HG03342 (cell line): Measurements from ENCODE around the gene UAP1.
A peak's percentile ranks its signal among the peaks of the same experiment; 100 is the strongest.

ENCODE experiments used
- ATAC-seq: cut with Tn5 transposase; IDR thresholded peaks from one replicate; pipeline ENCODE4 v1.9.1; 2021; ENCODE audit warnings: mild to moderate bottlenecking, moderate library complexity; ENCODE audit not compliant: unreplicated experiment

The UAP1 gene

GRCh38 chr1:162561616-162562469, at the start of gene UAP1:
Gene UAP1 (plus strand): TSS chr1:162561722. CDS start chr1:162566069, 4,347 bp downstream.
- peak; percentile 35 for ATAC-seq

DNA sequence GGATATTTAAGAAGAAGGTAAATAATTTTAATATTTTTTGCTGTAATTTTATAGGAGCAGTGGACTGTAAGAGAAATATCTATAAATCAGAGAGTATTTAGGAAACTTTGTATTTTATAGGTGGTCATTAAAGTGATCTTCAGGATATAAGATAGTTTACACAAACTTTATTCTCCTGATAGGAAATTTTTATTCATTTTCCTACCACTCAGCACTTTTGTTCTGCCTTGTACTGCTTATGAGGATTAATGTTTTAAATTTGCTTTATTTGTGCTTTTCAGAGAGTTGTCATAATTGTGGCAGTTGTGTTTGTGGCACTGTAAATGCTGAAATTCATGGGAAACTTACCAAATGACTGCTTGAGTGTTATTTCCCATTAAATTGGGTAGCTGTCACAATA, 34.2 kb upstream of the UAP1 start:
- ATAC-seq = no peak

DNA sequence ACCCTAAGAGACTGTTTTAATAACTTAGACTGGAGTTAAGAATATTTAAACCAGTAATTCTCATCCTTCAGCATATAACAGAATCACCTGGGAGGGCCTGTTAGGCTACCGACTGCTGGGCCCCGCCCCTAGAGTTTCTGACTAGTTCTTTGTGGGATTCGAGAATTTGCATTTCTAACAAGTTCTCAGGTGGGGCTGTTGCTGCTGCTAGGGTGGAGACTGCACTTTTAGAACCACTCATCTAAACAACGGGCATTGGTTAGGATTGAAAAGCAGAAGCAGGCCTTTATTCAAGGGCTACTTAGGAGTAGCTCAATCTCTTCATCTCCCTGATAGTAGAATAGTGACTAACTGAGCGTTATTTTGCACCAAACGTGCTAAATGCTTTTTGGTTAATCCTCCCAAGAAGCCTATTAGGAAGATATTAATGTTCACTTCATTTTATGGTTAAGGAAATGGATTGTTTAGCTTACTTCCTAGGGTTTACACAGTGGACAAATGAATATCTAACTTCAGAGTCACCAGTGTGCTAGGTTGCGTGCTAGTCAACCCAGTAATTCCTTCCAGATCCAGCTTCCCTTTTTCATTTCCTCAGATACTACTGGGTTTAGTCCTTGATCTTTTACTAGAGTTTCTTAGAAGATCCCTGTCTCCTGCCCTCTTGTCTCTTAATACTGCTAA, 31.1 kb upstream of the UAP1 start:
- ATAC-seq = peak; percentile 96

DNA sequence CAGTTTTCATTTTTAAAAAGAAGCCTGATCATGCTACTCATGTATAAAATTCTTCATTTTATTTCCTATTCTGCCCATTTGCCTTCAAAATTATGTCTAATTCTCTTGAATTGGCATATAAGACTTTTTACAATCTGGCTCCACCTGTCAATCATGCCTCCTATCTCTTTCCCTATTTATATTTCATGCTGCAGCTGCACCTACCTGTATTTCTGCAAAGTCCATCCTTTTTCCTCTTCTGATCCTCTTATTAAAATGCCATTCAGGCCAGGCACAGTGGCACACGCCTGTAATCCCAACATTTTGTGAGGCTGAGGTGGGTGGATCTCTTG, 30.6 kb upstream of the UAP1 start:
- no peak for ATAC-seq

- ATAC-seq = no peak
These were observed 26.0 kb upstream of the UAP1 start for GRCh38 chr1:162535501-162535900.

- no peak for ATAC-seq
These were observed 25.0 kb upstream of the UAP1 start for GRCh38 chr1:162536511-162536910.

DNA sequence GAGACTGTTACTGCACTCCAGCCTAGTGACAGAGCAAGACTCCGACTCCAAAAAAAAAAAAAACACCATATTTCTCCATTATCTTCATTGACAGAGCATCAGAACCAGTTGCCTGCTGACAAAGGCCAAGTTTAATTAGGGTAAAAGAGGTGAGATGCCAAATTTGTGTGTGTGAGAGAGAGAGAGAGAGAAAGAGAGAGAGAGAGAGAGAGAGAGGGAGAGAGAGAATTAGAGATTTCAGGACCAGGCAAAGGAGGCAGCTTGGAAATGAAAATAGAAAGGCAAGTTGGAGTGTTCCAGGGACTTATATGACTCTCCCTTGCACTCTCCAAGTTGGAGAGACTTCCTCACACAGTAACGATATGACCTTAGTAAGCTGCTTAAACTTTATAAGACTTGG, 24.3 kb upstream of the UAP1 start:
- ATAC-seq = no peak

DNA sequence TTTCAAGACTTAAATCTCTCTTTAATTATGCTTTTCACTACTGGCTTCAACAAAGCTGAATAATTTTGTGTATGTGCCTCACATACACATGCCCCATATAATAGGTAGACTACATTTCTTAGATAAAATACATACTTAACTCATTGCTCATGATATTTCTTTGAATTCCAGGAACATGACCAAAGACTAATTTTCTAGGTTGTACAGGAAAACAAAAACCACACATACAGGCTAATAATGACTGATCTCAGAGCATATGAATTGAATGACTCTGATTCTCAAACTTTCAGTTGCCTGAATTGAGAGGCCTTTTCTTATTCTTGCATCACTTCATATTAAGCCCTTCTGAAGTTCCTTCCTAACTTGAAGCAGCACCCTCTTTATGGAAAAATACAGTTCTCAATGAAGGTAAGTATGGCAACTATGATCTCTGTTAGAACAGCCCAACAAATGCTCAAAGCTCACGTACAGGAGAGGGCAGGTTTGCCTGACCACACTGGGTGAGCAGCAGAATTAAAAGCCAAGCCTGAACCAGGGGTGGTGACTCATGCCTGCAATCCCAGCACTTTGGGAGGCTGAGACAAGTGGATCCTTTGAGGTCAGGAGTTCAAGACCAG, 22.6 kb upstream of the UAP1 start:
- no peak for ATAC-seq

GRCh38 chr1:162541619-162542141, 19.8 kb upstream of the UAP1 start:
- no peak for ATAC-seq

DNA sequence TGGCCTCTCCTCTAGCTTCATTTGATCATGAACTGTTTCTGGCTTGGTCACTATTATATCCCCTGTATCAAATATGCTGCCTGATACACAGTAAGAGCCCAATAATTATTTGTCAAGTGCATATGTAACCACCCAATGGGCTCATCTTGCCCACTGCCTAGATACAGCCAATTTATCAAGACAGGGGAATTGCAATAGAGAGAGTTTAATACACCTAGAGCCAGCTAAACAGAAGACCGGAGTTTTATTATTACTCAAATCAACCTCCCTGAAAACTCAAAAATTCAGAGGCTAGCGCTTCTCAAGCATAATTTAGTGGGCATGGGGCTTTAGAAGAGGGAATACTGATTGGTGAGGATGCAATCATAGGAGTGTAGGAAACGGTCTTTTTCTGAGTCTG, 18.3 kb upstream of the UAP1 start:
- no peak for ATAC-seq

- ATAC-seq = no peak
These were observed 13.4 kb upstream of the UAP1 start for GRCh38 chr1:162548170-162548569.

DNA sequence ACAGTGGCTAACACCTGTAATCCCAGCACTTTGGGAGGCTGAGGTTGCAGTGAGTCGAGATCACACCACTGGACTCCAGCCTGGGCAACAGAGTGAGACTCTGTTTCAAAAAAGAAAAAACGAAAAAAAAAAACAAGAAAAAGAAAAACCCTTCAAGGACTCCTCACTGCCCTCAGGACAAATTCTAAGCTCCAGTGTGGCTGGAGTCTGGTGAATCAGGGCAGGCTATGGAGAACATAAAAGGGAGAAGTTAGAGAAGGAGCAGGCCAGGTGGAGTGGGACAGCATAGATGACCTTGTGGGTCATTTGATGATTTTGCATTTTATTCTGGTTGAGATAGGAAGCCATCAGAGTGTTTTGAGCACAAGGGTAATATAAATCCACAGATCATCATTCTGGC, 12.5 kb upstream of the UAP1 start:
- ATAC-seq = no peak

DNA sequence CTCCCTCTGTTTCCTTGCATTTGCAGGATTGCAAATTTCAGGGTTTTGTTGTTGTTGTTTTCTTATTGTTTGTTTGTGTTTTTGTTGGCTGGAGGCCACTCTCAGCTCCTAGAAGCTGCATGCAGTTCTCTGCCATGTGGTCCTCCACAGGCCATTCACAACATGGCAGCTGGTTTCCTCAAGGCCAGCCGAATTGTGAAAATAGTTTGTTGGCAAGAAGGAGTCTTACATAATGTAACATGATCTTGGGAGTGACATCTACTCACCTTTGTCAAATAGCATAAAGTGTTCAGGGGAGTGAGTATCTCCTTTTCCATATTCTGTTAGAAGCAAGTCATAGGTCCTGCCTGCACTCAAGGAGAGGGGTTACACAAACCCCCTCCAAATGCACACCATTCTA, 10.6 kb upstream of the UAP1 start:
- no peak for ATAC-seq

DNA sequence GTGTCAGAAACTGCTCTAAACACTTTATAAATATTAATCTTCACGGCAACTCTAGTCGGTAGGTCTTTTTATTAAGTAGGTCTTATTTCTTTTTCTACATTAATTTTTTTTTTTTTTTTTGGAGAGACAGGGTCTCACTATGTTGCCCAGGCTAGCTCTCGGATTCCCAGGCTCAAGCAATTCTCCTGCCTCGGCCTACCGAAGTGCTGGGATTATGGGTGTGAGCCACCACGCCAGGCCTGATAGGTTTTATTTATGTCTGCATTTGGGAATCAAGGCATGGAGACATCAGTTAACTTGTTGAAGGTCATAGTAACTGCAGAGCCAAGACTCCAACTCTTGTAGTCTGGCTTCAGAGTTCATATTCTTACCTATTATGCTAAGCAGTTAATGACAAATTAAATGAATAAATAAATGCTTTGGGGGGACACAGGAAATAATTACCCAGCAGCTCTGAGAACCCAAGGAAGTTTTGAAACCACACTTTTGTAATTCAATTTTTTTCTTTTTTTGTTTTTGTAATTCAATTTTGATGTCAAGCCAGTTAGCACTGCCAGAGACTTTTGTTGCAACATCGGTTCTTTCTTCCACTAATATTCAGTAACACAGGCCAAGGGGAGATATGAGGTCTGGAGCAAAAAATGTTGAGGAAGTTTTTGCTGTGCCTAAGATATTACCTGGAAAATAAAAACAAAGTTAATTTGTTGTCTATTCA, 9.4 kb upstream of the UAP1 start:
- no peak for ATAC-seq

DNA sequence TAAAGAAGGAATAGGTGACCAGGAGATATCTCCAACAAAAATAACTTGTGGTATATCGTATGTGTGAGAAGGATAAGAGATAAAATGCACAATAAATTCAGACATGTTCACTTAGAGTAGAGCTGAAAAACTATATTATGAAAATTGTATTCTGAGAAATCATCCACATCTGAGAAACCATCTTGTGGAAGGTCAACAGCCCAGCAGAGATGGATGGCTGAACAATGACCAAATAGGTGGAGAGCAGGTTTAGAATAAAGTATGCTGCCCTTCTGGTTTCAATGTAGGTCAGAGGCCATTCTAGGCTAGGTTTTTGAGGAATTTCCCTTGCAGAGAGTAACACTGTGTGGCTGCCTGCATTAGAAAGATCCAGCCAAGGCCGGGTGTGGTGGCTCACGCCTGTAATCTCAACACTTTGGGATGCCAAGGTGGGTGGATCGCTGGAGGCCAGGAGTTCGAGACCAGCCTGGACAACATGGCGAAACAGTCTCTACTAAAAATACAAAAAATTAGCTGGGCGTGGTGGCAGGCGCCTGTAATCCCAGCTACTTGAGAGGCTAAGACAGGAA, 8.8 kb upstream of the UAP1 start:
- no peak for ATAC-seq

DNA sequence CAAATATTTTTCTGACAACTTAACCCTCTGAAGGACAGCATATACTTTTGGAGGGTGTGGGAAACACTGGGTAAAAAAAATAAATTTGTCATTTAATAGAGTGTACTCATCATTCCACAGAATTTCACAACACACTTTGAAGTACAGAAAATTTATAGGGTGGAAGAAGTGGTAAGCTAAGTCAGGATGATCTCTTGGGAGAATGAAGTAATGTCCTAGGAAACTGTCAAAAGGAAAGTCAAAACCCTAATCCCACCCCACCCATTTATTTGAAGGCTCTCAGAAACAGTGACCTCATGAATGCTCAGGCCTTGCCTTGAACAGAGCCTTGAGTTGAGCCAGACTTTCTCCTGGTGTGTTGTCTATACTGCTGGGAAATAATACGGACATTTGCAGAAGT, 7.3 kb upstream of the UAP1 start:
- ATAC-seq = no peak

- ATAC-seq = no peak
These were observed 4.0 kb upstream of the UAP1 start for GRCh38 chr1:162557536-162557935.

DNA sequence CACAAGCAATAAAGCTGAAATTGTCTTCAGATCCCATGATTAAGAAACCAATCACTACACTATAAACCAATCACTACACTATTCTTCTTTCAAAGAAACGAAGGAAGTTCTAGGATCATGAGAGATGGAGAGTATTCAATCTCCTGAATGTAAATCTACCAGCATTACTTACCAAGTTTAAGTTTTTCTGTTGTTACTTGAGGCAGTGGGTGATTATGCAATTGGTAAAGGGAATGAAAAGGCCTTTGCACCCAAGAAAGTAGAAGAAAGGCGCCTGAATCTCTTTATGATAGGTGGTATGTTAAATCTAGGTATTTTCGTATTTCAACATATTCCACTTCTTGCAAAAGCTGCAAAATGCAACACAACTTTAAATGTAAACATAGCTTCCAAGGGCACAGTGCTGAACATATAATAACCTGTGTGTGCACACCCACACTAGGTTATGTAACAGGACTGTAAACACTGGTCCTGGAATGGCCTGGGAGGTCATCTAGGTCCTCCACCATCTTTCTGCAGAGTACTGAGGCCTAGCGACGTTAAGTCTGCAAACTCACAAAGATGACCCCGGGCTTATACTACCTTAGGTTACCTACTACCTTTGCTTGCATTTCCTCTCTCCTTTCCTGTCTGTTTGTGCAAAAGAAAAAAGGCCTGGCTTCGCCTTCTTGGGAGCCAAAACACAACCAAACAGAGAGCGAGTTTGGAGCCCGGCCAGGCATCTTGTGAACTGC, 1.1 kb upstream of the UAP1 start:
- no peak for ATAC-seq

DNA sequence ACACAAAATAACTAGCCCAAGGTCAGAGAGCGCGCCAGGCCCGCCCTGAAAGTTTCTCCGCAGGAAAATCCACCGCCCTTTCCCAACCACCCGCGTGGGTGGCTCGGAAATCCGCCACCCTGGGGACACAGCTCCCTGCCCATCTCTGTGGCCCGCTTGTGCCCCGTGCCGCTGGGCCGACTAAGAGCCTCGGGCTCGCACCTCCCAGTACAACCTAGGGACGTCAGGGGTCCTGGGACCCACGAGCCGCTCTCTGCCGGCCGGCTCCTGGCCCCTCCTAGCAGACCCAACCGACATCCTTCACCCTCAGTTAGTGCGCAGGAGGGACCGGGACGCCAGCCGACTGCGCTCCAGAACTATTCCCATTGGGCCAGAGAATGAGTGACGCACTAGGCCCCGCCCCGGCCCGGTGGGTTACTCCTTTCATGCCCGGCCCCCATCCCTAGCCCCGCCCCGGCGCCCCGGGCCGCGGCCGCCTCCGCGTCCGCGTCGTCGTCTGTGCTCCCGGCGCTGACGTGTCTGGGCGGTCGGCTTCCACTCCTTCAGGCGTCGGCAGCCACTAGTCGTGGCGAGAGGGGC, 396 bp upstream of the UAP1 start:
- peak; percentile 92 for ATAC-seq

- no peak for ATAC-seq
These were observed 927 bp downstream of the UAP1 start for GRCh38 chr1:162562470-162562828.
